Heart right ventricle (tissue), 16 donors: Measurements from ENCODE around the gene SLC16A3. TPM values are rescaled to one million over a fixed set of nuclear protein-coding genes. Genes with fewer than 3 reads are reported as not detected.
"Not testable (repeated sequence)": the region's sequence is repeated elsewhere in the genome, so short reads cannot be mapped to it uniquely, and the experiment has no call there.

Experiments
- ATAC-seq, 8 donors: fragments of 200-7000 bp; cut with Tn5 transposase; one replicate each; pipeline ENCODE4 v1.9.1; 2020; ENCODE audit warnings: mild to moderate bottlenecking in 8 of 8, moderate library complexity in 8 of 8, moderate number of reproducible peaks in 1 of 8
- DNase-seq, 2 donors: peaks; one replicate each; pipeline ENCODE4 v3.0.0-alpha.2; 2020
- H3K27ac ChIP-seq, 10 donors: fragments of 200-600 bp; sonication (generic) in 2 of 10; one replicate each; pipeline versions ENCODE4 v1.5.0 to v1.8.0; 2020 to 2022; ENCODE audit warnings: mild to moderate bottlenecking in 3 of 10
- H3K27me3 ChIP-seq, 7 donors: fragments of 200-600 bp; one replicate each; pipeline ENCODE4 v1.8.0; 2021 to 2022; ENCODE audit warnings: mild to moderate bottlenecking in 2 of 7
- H3K36me3 ChIP-seq, 9 donors: fragments of 200-600 bp; sonication (generic) in 1 of 9; one replicate each; pipeline versions ENCODE4 v1.5.0 to v1.8.0; 2020 to 2022; ENCODE audit warnings: mild to moderate bottlenecking in 2 of 9
- H3K4me1 ChIP-seq, 9 donors: fragments of 200-600 bp; sonication (generic) in 1 of 9; one replicate each; pipeline versions ENCODE4 v1.5.0 to v1.8.0; 2020 to 2022; ENCODE audit warnings: mild to moderate bottlenecking in 4 of 9
- H3K4me3 ChIP-seq, 10 donors: fragments of 200-600 bp; sonication (generic) in 2 of 10; one replicate each; pipeline versions ENCODE4 v1.5.0 to v1.8.0; 2020 to 2022; ENCODE audit warnings: mild to moderate bottlenecking in 7 of 10, moderate library complexity in 2 of 10
- H3K9me3 ChIP-seq, 11 donors: fragments of 200-600 bp in 10 of 11; sonication (generic) in 2 of 11; one replicate each; pipeline versions ENCODE4 v1.5.0 to v1.8.0; 2013 to 2022; ENCODE audit warnings: mild to moderate bottlenecking in 2 of 11, control low read depth in 1 of 11, moderate library complexity in 1 of 11
- WGBS, 2 donors: extraction: QIAGEN DNeasy Blood & Tissue Kit; methylation state at CpG; one replicate each; pipeline ENCODE4 v1.1.7; 2013; ENCODE audit warnings: inconsistent platforms in 1 of 2; 5-methylcytosine and 5-hydroxymethylcytosine counted together
- intact Hi-C, 10 donors: fragments of 100-400 bp; cut with DNase I; formaldehyde crosslinking; loops; one replicate each; pipeline versions ENCODE4 v1.11.1 to v1.14.2; 2022
- polyA plus RNA-seq, 2 donors: library from polyadenylated mRNA; stranded (reverse); fragments of 200-250 nt; gene quantifications; one replicate each; pipeline ENCODE4 v1.2.3, GENCODE V29; 2013
- total RNA-seq, 10 donors: library from RNA; stranded (reverse); fragmentation: NEBNext Ultra II Directional in 3 of 10; extraction: Animal tissue kit (Norgen Biotek cat#: 25700) in 3 of 10; gene quantifications; one replicate each; pipeline versions ENCODE4 v1.2.1 to v1.2.4, GENCODE V29; 2021 to 2023
- TF ChIP-seq, protein P1 (sequence below), 9 donors: fragments of 200-600 bp; sonication (generic) in 2 of 9; IDR thresholded peaks; one replicate each; pipeline versions ENCODE4 v1.5.0 to v1.8.0; 2021 to 2022; ENCODE audit warnings: antibody characterized with exemption in 9 of 9, mild to moderate bottlenecking in 5 of 9, moderate library complexity in 1 of 9
- donor health status: Arrhythmogenic right ventricular cardiomyopathy.
- donor health status: ischemic (EF 13 %, LVEDD 7.1; RV severe dilation, severe dysfunction).
- donor health status: healthy with polysubstance abuse.
- donor health status: DM: no; HTN: yes; CAD: no.
- donor health status: DM: no; HTN: no; CAD: no.
- donor health status: ischemic (EF 25% LVEDD 6.9; RV normal size, moderate dysfunction).
- donor health status: ischemic (EF 25% LVEDD 5.7; RV mildly dilated, moderate dysfunction).
- donor health status: healthy.
- donor health status: DM: yes; HTN: yes; CAD: no.
- donor health status: Ischemic cardiomyopathy.
- donor health status: ischemic (EF 35%, LVEDD 5.7; RV mildly dilated, moderate dysfunction).
- donor health status: nonischemic (EF 11% LVEDD 7.7; RV severe dilation, severe dysfunction).
- donor health status: DM: yes; HTN: yes; CAD: no.
- donor health status: PGD.
- donor health status: ischemic (EF 29% LVEDD 5.4; RV normal size, mild dysfunction).
- donor health status: nonischemic (EF 23%, LVEDD 6.1; RV moderate dilation, normal function).

The SLC16A3 gene
- total and polyA plus RNA-seq, 12 donors, result 4.8 to 65.3 (median 10.1) TPM

DNA sequence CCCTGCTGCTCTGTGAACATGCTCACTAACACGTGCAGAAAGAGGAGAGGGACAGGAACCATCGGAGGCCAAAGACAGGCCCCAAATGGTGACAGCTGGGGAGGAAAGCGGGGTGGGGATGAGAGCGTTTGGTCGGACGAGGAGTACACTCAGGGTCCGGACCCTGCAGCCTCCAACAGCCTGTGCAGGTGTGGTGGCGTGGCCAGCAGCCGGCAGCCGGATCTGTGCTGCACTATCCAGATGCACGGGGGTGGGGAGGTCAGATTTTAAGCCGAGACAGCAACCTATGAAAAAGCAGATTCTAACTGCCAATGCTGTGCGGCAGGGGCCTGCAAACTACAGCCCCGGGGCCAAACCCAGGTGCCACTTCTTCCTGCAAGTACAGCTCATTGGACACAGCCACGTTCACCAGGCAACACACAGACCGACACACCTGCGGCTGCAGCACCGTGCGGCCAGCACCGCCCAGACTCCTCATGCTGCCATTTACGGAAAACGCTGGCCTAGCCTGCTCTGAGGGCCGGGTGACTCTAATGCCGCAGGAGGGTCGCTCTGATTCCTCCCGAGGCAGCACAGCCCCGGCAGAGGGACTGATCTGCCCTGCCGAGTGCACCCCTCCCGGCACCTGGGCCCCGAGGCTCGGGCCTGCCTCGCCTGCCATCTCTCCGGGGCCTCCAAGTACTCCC lies 21.2 kb downstream of the SLC16A3 start:
- intact Hi-C loops, result loop anchor here in 4 of 10 donors (10.0 kb wide), 2 partner anchors 45 to 75 kb away; no protein-coding TSS in a partner anchor
- Histone ChIP-seq H3K4me3 (no peak overlapping the region), H3K36me3 (peaks cover 17 to 91% (median 76%) of the 10 kb centered on the region in 9 donors), H3K27ac (peak overlapping the region in 1 of 10 donors; percentile 37), H3K4me1 (peaks cover 17 to 46% (median 29%) of the 10 kb centered on the region in 9 donors), H3K27me3 (no peaks in the 10 kb centered on the region), H3K9me3 (no peaks in the 10 kb centered on the region)
- TF ChIP-seq, protein P1, sequence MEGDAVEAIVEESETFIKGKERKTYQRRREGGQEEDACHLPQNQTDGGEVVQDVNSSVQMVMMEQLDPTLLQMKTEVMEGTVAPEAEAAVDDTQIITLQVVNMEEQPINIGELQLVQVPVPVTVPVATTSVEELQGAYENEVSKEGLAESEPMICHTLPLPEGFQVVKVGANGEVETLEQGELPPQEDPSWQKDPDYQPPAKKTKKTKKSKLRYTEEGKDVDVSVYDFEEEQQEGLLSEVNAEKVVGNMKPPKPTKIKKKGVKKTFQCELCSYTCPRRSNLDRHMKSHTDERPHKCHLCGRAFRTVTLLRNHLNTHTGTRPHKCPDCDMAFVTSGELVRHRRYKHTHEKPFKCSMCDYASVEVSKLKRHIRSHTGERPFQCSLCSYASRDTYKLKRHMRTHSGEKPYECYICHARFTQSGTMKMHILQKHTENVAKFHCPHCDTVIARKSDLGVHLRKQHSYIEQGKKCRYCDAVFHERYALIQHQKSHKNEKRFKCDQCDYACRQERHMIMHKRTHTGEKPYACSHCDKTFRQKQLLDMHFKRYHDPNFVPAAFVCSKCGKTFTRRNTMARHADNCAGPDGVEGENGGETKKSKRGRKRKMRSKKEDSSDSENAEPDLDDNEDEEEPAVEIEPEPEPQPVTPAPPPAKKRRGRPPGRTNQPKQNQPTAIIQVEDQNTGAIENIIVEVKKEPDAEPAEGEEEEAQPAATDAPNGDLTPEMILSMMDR (IDR thresholded peaks at IDR 0.05), result no peak
- no peak for DNase-seq
- 85% methylated on average over 33 of the region's 33 CpGs for WGBS, 2 donors
- ATAC-seq, result no peak

DNA sequence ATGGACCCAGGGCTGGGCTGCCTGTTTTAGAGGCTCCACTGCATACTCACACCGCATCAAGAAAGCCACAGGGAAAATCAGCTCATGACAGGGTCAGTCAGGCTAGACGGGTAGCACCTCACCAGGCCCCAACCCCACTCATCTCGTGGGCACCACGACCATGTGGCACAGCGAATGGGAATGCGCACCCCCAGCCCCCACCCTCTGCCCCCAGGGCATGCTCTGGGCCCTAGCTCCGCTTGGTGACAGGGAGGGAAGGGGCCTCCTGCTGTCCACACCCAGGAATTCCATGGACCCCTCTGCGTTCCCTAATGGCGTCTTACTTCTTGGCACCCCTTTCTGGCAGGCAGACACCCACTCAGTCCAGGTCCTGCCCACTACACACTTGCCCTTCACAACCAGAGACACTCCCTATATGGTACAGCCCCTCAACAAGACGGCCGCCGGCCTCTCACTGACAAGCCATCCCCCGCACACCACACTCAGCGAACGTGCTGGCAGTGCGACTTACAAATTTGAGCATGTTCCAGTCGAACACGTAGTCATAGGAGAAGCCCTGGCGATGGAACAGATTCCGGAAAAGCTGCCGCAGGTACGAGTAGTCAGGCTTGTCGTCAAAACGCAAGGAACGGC lies 22.1 kb downstream of the SLC16A3 start:
- no peaks in the 10 kb centered on the region for H3K9me3 ChIP-seq
- DNase-seq (no peak), ATAC-seq (no peak)
- WGBS, 2 donors, result 84 to 88% methylated on average over 25 of the region's 25 CpGs
- H3K27me3 ChIP-seq, result no peaks in the 10 kb centered on the region
- H3K27ac ChIP-seq, result peak overlapping the region in 1 of 10 donors; percentile 15
- TF ChIP-seq, protein P1 (IDR thresholded peaks at IDR 0.05), result no peak
- H3K4me1 ChIP-seq, result peaks cover 17 to 40% (median 27%) of the 10 kb centered on the region in 9 donors
- H3K4me3 ChIP-seq, result no peak overlapping the region
- H3K36me3 ChIP-seq, result peaks cover 17 to 89% (median 74%) of the 10 kb centered on the region in 9 donors
- intact Hi-C loops, result no loop called here

DNA sequence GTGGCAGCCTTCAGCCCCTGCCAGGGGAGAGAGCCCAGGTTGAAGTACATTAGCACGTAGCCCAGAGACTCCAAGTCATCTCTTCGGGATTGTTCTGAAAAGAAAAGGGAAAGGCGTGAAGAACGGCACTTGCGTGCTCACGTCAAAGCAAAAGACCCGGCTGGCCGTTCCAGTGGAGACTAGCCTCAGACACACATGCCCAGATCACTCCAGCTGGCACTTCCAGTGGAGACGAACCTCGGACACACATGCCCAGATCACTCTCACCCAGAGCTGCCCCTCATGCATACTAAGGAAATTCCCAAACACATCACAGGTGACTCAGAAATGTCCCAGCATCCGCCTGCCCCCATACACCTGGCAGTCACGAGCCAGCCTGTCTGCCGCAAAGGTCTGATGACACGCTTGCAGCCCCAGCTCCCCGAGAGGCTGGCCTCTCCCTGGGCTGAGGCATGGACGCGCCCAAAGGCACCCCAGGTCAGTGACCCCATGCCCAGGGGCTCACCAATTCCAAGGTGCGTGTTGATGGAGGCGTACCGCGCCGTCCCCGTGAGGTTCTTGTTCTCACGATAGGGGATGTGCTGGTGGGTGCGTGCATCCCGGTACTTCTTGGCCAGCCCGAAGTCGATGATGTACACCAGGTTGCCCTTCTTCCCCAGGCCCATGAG lies 23.8 kb downstream of the SLC16A3 start:
- DNase-seq (no peak), ATAC-seq (no peak)
- H3K27me3 ChIP-seq, result no peaks in the 10 kb centered on the region
- H3K4me1 ChIP-seq, result peaks cover 4 to 32% (median 11%) of the 10 kb centered on the region in 9 donors
- H3K36me3 ChIP-seq, result peaks cover 17 to 89% (median 77%) of the 10 kb centered on the region in 9 donors
- no peaks in the 10 kb centered on the region for H3K9me3 ChIP-seq
- intact Hi-C loops, result no loop called here
- H3K4me3 ChIP-seq, result no peak overlapping the region
- TF ChIP-seq, protein P1 (IDR thresholded peaks at IDR 0.05), result no peak
- H3K27ac ChIP-seq, result no peak overlapping the region
- 95 to 96% methylated on average over 28 of the region's 28 CpGs for WGBS, 2 donors

DNA sequence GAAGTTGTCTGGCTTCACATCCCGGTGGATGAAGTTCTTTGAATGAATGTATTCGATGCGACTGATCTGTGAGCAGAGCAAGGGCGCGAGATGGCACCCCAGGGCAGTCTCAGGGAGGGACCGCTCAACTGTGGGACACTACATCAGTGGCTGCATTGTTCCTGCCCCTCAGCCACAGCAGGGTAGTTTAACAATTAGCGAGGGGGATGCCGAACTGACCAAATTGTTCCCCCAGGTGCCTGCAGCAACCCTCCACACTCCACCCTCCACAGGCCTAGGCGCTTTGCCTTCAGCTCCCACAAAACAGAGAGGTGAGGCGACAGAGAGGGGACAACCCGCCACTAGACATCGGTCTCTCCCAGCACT lies 24.3 kb downstream of the SLC16A3 start:
- ATAC-seq (no peak), DNase-seq (no peak)
- Histone ChIP-seq H3K36me3 (peaks cover 17 to 89% (median 72%) of the 10 kb centered on the region in 9 donors), H3K9me3 (no peaks in the 10 kb centered on the region), H3K4me3 (no peak overlapping the region), H3K27me3 (no peaks in the 10 kb centered on the region), H3K4me1 (peaks cover 0 to 27% (median 6%) of the 10 kb centered on the region in 9 donors), H3K27ac (no peak overlapping the region)
- 95 to 98% methylated on average over 12 of the region's 12 CpGs for WGBS, 2 donors
- intact Hi-C loops, result no loop called here
- TF ChIP-seq, protein P1 (IDR thresholded peaks at IDR 0.05), result no peak

DNA sequence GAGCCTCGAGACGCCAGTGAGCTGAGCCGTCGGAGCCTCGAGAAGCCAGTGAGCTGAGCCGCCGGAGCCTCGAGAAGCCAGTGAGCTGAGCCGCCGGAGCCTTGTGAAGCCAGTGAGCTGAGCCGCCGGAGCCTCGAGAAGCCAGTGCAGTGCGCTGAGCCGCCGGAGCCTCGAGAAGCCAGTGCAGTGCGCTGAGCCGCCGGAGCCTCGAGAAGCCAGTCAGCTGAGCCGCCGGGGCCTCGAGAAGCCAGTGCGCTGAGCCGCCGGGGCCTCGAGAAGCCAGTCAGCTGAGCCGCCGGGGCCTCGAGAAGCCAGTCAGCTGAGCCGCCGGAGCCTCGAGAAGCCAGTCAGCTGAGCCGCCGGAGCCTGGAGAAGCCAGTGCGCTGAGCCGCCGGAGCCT lies 25.3 kb downstream of the SLC16A3 start:
- peaks cover 0 to 25% (median 6%) of the 10 kb centered on the region in 9 donors for H3K4me1 ChIP-seq
- H3K27me3 ChIP-seq, H3K9me3 ChIP-seq, intact Hi-C loops, DNase-seq, H3K4me3 ChIP-seq, H3K27ac ChIP-seq, ATAC-seq: not testable (repeated sequence)
- H3K36me3 ChIP-seq, result peaks cover 17 to 89% (median 66%) of the 10 kb centered on the region in 9 donors
- WGBS, 2 donors, result 98 to 99% methylated on average over 39 of the region's 39 CpGs

DNA sequence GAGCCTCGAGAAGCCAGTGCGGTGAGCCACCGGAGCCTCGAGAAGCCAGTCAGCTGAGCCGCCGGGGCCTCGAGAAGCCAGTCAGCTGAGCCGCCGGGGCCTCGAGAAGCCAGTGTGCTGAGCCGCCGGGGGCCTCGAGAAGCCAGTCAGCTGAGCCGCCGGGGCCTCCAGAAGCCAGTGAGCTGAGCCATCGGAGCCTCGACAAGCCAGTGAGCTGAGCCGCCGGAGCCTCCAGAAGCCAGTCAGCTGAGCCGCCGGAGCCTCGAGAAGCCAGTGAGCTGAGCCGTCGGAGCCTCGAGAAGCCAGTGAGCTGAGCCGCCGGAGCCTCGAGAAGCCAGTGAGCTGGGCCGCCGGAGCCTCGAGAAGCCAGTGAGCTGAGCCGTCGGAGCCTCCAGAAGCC lies 25.9 kb downstream of the SLC16A3 start:
- intact Hi-C loops, result loop anchor here in 1 of 10 donors (5.0 kb wide), 1 partner anchor 63 kb away; the partner anchor contains the start of gene CD7
- WGBS, 2 donors, result 96 to 99% methylated on average over 31 to 33 of the region's 33 CpGs

More for the DNA sequence above, 25.9 kb downstream of the SLC16A3 start:
- not testable (repeated sequence) for H3K27me3 ChIP-seq, H3K4me3 ChIP-seq, H3K27ac ChIP-seq, H3K9me3 ChIP-seq, DNase-seq, ATAC-seq
- Histone ChIP-seq H3K36me3 (peaks cover 14 to 89% (median 66%) of the 10 kb centered on the region in 9 donors), H3K4me1 (peaks cover 0 to 25% (median 6%) of the 10 kb centered on the region in 9 donors)
